ENCODE data around the gene ZNF91. TPM values are rescaled to one million over a fixed set of nuclear protein-coding genes. Genes with fewer than 3 reads are reported as not detected.

The ZNF91 gene
- polyA plus RNA-seq (2013, experiment 1 of 2) = 26.9 TPM
- 27.6 TPM for polyA plus RNA-seq (2013, experiment 2 of 2)

DNA sequence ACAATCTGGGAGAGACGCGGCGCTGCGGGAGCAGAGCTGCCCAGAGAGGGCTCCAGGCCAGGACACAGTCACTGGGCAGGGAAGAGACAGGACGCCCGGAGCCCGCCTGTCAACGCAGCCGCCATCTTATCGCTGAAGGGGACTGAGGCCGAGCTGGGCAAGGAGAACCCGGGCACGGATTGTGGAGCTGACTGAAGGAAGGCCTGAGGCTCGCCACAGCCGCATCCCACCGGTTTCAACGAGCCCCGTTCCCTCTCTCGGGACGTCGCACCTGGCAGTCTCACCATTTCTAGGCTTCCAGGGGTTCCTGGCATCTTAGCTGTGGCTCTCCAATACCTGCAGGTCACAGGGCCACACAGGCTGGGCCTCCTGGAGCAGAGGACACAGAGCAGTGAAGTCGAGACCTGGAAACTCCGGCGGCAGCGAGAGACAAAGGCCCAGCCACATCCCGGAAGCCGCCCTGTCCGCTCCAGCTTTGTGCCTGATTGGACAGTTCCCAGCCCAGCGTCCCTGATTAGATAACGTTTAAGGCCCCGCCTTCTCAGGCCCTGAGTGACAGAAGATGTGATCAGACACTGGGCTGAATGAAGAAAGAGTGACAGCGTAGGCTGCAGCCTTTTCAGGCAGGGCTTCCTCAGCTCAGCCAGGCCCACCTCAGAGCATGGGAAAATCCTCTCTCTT is at the start of gene ZNF91:
TSS of gene ZNF91 (minus strand) at position 431 of the 681 bp plus-strand sequence. CDS start at position 314, 117 bp downstream.
- no peaks in the 10 kb centered on the region for H3K27me3 ChIP-seq (ENCODE audit: control insufficient read depth in 3 of 3, insufficient read depth in 3 of 3, low read depth in 1 of 3, low read length in 3 of 3)
- H2BK5ac ChIP-seq (ENCODE audit: low read length) = no peak within 1 kb of the TSS
- no peak within 1 kb of the TSS for H3K14ac ChIP-seq (ENCODE audit: low read length)
- H2BK12ac ChIP-seq (ENCODE audit: low read length) = no peak within 1 kb of the TSS
- no CpG with 5 or more reads among the region's 32 CpGs for WGBS, 2 donors (ENCODE audit: extremely low coverage in 2 of 2, insufficient read length in 2 of 2, insufficient replicate concordance in 1 of 2)
- H3K4me1 ChIP-seq (ENCODE audit: control insufficient read depth in 2 of 2, insufficient read depth in 1 of 2, low read depth in 1 of 2, low read length in 2 of 2) = peaks cover 0 to 2% of the 10 kb centered on the region in 2 donors
- H2AK5ac ChIP-seq (ENCODE audit: low read depth, low read length) = no peak within 1 kb of the TSS
- peak within 1 kb of the TSS; percentile 71 for H3K4ac ChIP-seq (ENCODE audit: low read length)
- H3K27ac ChIP-seq (replicated peaks; ENCODE audit: low read length) = peak within 1 kb of the TSS; percentile 79
- peak; percentile 91 for DNase-seq (ENCODE audit: low spot score)
- peak within 1 kb of the TSS; percentile 49 for H3K4me2 ChIP-seq (ENCODE audit: insufficient read depth, low read length, poor library complexity, severe bottlenecking)
- H3K23ac ChIP-seq (ENCODE audit: low read depth, low read length, poor library complexity) = peak within 1 kb of the TSS; percentile 83
- H3K4me3 ChIP-seq (ENCODE audit: low read length in 2 of 2) = peak within 1 kb of the TSS; percentile 86 to 93
- H4K91ac ChIP-seq (ENCODE audit: low read depth, low read length, poor library complexity) = no peak within 1 kb of the TSS
- H4K8ac ChIP-seq (ENCODE audit: low read depth, low read length) = peak within 1 kb of the TSS; percentile 83
- peaks cover 5 to 58% of the 10 kb centered on the region in 2 donors for H3K36me3 ChIP-seq (replicated peaks in 1 of 2; ENCODE audit: control insufficient read depth in 2 of 2, insufficient read depth in 2 of 2, low read length in 2 of 2)
- no peak within 1 kb of the TSS for H2BK120ac ChIP-seq (ENCODE audit: low read depth, low read length)
- peaks cover 0 to 36% of the 10 kb centered on the region in 2 donors for H3K9me3 ChIP-seq (replicated peaks in 1 of 2; ENCODE audit: control insufficient read depth in 2 of 2, insufficient read depth in 1 of 2, low read depth in 1 of 2, low read length in 2 of 2)
- peak within 1 kb of the TSS; percentile 80 for H2AFZ ChIP-seq (ENCODE audit: low read length)
- peaks cover 3% of the 10 kb centered on the region for H3K79me1 ChIP-seq (ENCODE audit: low read depth, low read length)
- H3K18ac ChIP-seq (ENCODE audit: low read length) = peak within 1 kb of the TSS; percentile 98
- H2BK15ac ChIP-seq (ENCODE audit: low read length) = no peak within 1 kb of the TSS
- peak within 1 kb of the TSS; percentile 97 for H3K9ac ChIP-seq (ENCODE audit: low read depth, low read length, poor library complexity)

DNA sequence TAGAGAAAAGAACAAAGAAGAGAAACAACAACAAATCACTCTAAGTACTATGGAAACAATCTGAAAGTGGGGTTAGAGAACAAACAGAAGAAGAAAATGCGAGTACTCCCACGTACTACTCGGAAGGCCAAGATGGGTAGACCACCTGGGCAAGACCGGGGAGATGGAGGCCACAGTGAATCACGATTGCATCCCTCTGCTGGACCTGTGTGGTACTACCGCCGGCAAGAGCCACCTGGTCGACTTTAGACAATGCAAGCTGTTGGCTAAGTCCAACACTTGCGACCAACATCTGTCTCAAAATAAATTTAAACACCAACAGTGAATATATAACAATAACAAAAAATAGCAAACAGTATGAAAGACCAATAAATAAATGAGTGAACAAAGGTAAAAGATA is 45.5 kb upstream of the ZNF91 start:
- no peak overlapping the region for H2BK12ac ChIP-seq (ENCODE audit: low read length)
- no peak overlapping the region for H3K4ac ChIP-seq (ENCODE audit: low read length)
- H3K4me2 ChIP-seq (ENCODE audit: insufficient read depth, low read length, poor library complexity, severe bottlenecking) = no peak overlapping the region
- H2BK15ac ChIP-seq (ENCODE audit: low read length) = no peak overlapping the region
- no CpG with 5 or more reads among the region's 9 CpGs for WGBS, 2 donors (ENCODE audit: extremely low coverage in 2 of 2, insufficient read length in 2 of 2, insufficient replicate concordance in 1 of 2)
- no peak overlapping the region for H3K18ac ChIP-seq (ENCODE audit: low read length)
- no peak overlapping the region for H4K91ac ChIP-seq (ENCODE audit: low read depth, low read length, poor library complexity)
- no peak overlapping the region for H2BK120ac ChIP-seq (ENCODE audit: low read depth, low read length)
- H3K9ac ChIP-seq (ENCODE audit: low read depth, low read length, poor library complexity) = no peak overlapping the region
- H3K79me1 ChIP-seq (ENCODE audit: low read depth, low read length) = no peaks in the 10 kb centered on the region
- H2AFZ ChIP-seq (ENCODE audit: low read length) = no peak overlapping the region
- H3K27ac ChIP-seq (replicated peaks; ENCODE audit: low read length) = no peak overlapping the region
- no peak overlapping the region for H2BK5ac ChIP-seq (ENCODE audit: low read length)
- H3K4me1 ChIP-seq (ENCODE audit: control insufficient read depth in 2 of 2, insufficient read depth in 1 of 2, low read depth in 1 of 2, low read length in 2 of 2) = no peaks in the 10 kb centered on the region
- H4K8ac ChIP-seq (ENCODE audit: low read depth, low read length) = no peak overlapping the region
- no peaks in the 10 kb centered on the region for H3K27me3 ChIP-seq (ENCODE audit: control insufficient read depth in 3 of 3, insufficient read depth in 3 of 3, low read depth in 1 of 3, low read length in 3 of 3)
- no peak overlapping the region for H3K23ac ChIP-seq (ENCODE audit: low read depth, low read length, poor library complexity)
- peaks cover 0 to 2% of the 10 kb centered on the region in 2 donors for H3K36me3 ChIP-seq (replicated peaks in 1 of 2; ENCODE audit: control insufficient read depth in 2 of 2, insufficient read depth in 2 of 2, low read length in 2 of 2)
- peaks cover 15 to 23% of the 10 kb centered on the region in 2 donors for H3K9me3 ChIP-seq (replicated peaks in 1 of 2; ENCODE audit: control insufficient read depth in 2 of 2, insufficient read depth in 1 of 2, low read depth in 1 of 2, low read length in 2 of 2)
- DNase-seq (ENCODE audit: low spot score) = no peak
- no peak overlapping the region for H2AK5ac ChIP-seq (ENCODE audit: low read depth, low read length)
- no peak overlapping the region for H3K14ac ChIP-seq (ENCODE audit: low read length)
- H3K4me3 ChIP-seq (ENCODE audit: low read length in 2 of 2) = no peak overlapping the region

DNA sequence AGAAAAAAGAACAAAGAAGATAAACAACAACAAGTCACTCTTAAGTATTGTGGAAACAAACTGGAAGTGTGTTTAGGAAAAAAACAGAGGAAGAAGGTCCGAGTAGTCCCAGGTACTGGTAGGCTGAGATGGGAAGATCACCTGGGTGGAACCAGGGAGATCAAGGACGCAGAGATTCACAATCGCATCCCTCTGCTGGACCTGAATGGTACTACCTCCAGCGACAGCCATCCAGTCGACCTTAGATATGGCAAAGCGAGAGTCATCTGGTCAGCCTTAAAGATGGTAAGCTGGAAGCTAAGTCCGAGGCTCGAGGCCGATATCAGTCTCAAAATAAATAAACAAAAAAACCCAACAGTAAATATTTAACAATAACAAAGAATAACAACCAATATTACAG is 44.9 kb upstream of the ZNF91 start:
- H4K91ac ChIP-seq (ENCODE audit: low read depth, low read length, poor library complexity) = no peak overlapping the region
- H3K4me2 ChIP-seq (ENCODE audit: insufficient read depth, low read length, poor library complexity, severe bottlenecking) = no peak overlapping the region
- H3K27me3 ChIP-seq (ENCODE audit: control insufficient read depth in 3 of 3, insufficient read depth in 3 of 3, low read depth in 1 of 3, low read length in 3 of 3) = no peaks in the 10 kb centered on the region
- H2AK5ac ChIP-seq (ENCODE audit: low read depth, low read length) = no peak overlapping the region
- H3K4me1 ChIP-seq (ENCODE audit: control insufficient read depth in 2 of 2, insufficient read depth in 1 of 2, low read depth in 1 of 2, low read length in 2 of 2) = no peaks in the 10 kb centered on the region
- H2BK120ac ChIP-seq (ENCODE audit: low read depth, low read length) = no peak overlapping the region
- H3K23ac ChIP-seq (ENCODE audit: low read depth, low read length, poor library complexity) = no peak overlapping the region
- no peak overlapping the region for H3K4ac ChIP-seq (ENCODE audit: low read length)
- DNase-seq (ENCODE audit: low spot score) = no peak
- H3K36me3 ChIP-seq (replicated peaks in 1 of 2; ENCODE audit: control insufficient read depth in 2 of 2, insufficient read depth in 2 of 2, low read length in 2 of 2) = peaks cover 0 to 2% of the 10 kb centered on the region in 2 donors
- no peak overlapping the region for H3K18ac ChIP-seq (ENCODE audit: low read length)
- no peak overlapping the region for H2AFZ ChIP-seq (ENCODE audit: low read length)
- WGBS, 2 donors (ENCODE audit: extremely low coverage in 2 of 2, insufficient read length in 2 of 2, insufficient replicate concordance in 1 of 2) = no CpG with 5 or more reads among the region's 9 CpGs
- no peaks in the 10 kb centered on the region for H3K79me1 ChIP-seq (ENCODE audit: low read depth, low read length)
- H4K8ac ChIP-seq (ENCODE audit: low read depth, low read length) = no peak overlapping the region
- no peak overlapping the region for H3K4me3 ChIP-seq (ENCODE audit: low read length in 2 of 2)
- peaks cover 15 to 23% of the 10 kb centered on the region in 2 donors for H3K9me3 ChIP-seq (replicated peaks in 1 of 2; ENCODE audit: control insufficient read depth in 2 of 2, insufficient read depth in 1 of 2, low read depth in 1 of 2, low read length in 2 of 2)
- H3K14ac ChIP-seq (ENCODE audit: low read length) = no peak overlapping the region
- H2BK15ac ChIP-seq (ENCODE audit: low read length) = no peak overlapping the region
- H3K9ac ChIP-seq (ENCODE audit: low read depth, low read length, poor library complexity) = no peak overlapping the region
- no peak overlapping the region for H2BK12ac ChIP-seq (ENCODE audit: low read length)
- H2BK5ac ChIP-seq (ENCODE audit: low read length) = no peak overlapping the region
- H3K27ac ChIP-seq (replicated peaks; ENCODE audit: low read length) = no peak overlapping the region

DNA sequence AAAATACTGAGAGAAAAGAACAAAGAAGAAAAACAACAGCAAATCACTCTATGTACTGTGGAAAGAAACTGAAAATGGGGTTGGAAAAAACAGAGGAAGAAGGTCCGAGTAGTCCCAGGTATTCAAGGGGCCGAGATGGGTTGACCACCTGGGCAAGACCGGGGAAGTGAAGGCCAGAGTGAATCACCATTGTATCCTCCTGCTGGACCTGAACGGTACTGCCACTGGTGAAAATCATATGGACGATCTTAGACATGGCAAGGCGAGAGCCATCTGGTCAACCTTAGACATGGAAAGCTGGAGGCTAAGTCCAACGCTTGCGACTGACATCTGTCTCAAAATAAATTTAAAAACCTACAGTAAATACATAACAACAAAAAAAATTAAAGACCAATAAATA is 44.4 kb upstream of the ZNF91 start:
- Histone ChIP-seq H3K18ac (ENCODE audit: low read length) (no peak overlapping the region), H2BK15ac (ENCODE audit: low read length) (no peak overlapping the region), H3K27me3 (ENCODE audit: control insufficient read depth in 3 of 3, insufficient read depth in 3 of 3, low read depth in 1 of 3, low read length in 3 of 3) (no peaks in the 10 kb centered on the region), H3K9ac (ENCODE audit: low read depth, low read length, poor library complexity) (no peak overlapping the region), H2AFZ (ENCODE audit: low read length) (no peak overlapping the region), H3K4me3 (ENCODE audit: low read length in 2 of 2) (no peak overlapping the region), H3K14ac (ENCODE audit: low read length) (no peak overlapping the region), H3K4me2 (ENCODE audit: insufficient read depth, low read length, poor library complexity, severe bottlenecking) (no peak overlapping the region), H3K27ac (replicated peaks; ENCODE audit: low read length) (no peak overlapping the region), H3K36me3 (replicated peaks in 1 of 2; ENCODE audit: control insufficient read depth in 2 of 2, insufficient read depth in 2 of 2, low read length in 2 of 2) (peaks cover 0 to 2% of the 10 kb centered on the region in 2 donors), H3K23ac (ENCODE audit: low read depth, low read length, poor library complexity) (no peak overlapping the region), H3K4me1 (ENCODE audit: control insufficient read depth in 2 of 2, insufficient read depth in 1 of 2, low read depth in 1 of 2, low read length in 2 of 2) (no peaks in the 10 kb centered on the region), H2BK5ac (ENCODE audit: low read length) (no peak overlapping the region), H2BK120ac (ENCODE audit: low read depth, low read length) (no peak overlapping the region), H3K4ac (ENCODE audit: low read length) (no peak overlapping the region), H2AK5ac (ENCODE audit: low read depth, low read length) (no peak overlapping the region), H4K91ac (ENCODE audit: low read depth, low read length, poor library complexity) (no peak overlapping the region), H3K9me3 (replicated peaks in 1 of 2; ENCODE audit: control insufficient read depth in 2 of 2, insufficient read depth in 1 of 2, low read depth in 1 of 2, low read length in 2 of 2) (peaks cover 15 to 23% of the 10 kb centered on the region in 2 donors), H3K79me1 (ENCODE audit: low read depth, low read length) (no peaks in the 10 kb centered on the region), H2BK12ac (ENCODE audit: low read length) (no peak overlapping the region), H4K8ac (ENCODE audit: low read depth, low read length) (no peak overlapping the region)
- no peak for DNase-seq (ENCODE audit: low spot score)
- WGBS, 2 donors (ENCODE audit: extremely low coverage in 2 of 2, insufficient read length in 2 of 2, insufficient replicate concordance in 1 of 2) = no CpG with 5 or more reads among the region's 8 CpGs

All from neuronal stem cell (in vitro differentiated cells).